Fibroblast of lung (primary cell): ENCODE data around the gene GSTT2.

ENCODE experiments used
- EZH2 ChIP-seq: IDR thresholded peaks from 2 replicates; pipeline ENCODE4 v1.5.1; 2012; ENCODE audit warnings: low read length, control low read depth, mild to moderate bottlenecking; ENCODE audit errors: missing control alignments
- TF ChIP-seq, protein P1 (sequence below), 2 donors: IDR thresholded peaks in 1 of 2; conservative IDR thresholded peaks in 1 of 2; 1 replicate in 1 of 2; 2 replicates in 1 of 2; pipeline ENCODE4 v1.5.1; 2011 to 2012; ENCODE audit warnings: low read length in 2 of 2, control low read depth in 1 of 2, inconsistent platforms in 1 of 2, low read depth in 1 of 2, mild to moderate bottlenecking in 1 of 2

DNA sequence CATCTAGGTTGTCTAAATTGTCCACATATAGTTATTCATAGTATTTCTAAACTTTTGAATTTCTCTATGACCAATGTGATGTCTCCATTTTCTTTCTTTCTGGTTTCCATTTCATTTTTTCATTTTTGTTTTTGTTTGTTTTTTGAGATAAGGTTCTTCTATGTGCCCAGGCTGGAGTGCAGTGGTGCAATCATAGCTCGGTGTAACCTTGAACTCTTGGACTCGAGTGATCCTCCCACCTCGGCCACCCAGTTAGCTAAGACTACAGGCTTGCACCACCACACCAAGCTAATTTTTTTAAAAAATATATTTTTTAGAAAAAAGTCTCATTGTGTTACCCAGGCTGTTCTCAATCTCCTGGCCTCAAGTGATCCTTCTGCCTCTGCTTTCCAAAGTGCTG lies 17.2 kb downstream of the GSTT2 start:
- TF ChIP-seq, protein P1, sequence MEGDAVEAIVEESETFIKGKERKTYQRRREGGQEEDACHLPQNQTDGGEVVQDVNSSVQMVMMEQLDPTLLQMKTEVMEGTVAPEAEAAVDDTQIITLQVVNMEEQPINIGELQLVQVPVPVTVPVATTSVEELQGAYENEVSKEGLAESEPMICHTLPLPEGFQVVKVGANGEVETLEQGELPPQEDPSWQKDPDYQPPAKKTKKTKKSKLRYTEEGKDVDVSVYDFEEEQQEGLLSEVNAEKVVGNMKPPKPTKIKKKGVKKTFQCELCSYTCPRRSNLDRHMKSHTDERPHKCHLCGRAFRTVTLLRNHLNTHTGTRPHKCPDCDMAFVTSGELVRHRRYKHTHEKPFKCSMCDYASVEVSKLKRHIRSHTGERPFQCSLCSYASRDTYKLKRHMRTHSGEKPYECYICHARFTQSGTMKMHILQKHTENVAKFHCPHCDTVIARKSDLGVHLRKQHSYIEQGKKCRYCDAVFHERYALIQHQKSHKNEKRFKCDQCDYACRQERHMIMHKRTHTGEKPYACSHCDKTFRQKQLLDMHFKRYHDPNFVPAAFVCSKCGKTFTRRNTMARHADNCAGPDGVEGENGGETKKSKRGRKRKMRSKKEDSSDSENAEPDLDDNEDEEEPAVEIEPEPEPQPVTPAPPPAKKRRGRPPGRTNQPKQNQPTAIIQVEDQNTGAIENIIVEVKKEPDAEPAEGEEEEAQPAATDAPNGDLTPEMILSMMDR (conservative IDR thresholded peaks at IDR 0.05 in 1 of 2, IDR thresholded peaks at IDR 0.05 in 1 of 2; ENCODE audit: low read depth in 1 of 2, low read length in 2 of 2): no peak
- TF ChIP-seq EZH2: no peak
